Activated T-cell treated with anti-CD3 and anti-CD28 coated beads, Interleukin-2, amount 50 U/mL, for 48 hours (primary cell): ENCODE measurements around the gene TOR1AIP1.
"Not testable (repeated sequence)": the region's sequence is repeated elsewhere in the genome, so short reads cannot be mapped to it uniquely, and the experiment has no call there.

Experiments
- DNase-seq, 2 experiments: peaks; one replicate each; pipeline ENCODE4 v3.0.0-alpha.2; 2020

TOR1AIP1 gene

GRCh38 chr1:179941454-179941853 lies 59.4 kb downstream of the TOR1AIP1 start:
- DNase-seq: no peak

- no peak for DNase-seq
These were observed 68.6 kb downstream of the TOR1AIP1 start for GRCh38 chr1:179950651-179951050.

DNA sequence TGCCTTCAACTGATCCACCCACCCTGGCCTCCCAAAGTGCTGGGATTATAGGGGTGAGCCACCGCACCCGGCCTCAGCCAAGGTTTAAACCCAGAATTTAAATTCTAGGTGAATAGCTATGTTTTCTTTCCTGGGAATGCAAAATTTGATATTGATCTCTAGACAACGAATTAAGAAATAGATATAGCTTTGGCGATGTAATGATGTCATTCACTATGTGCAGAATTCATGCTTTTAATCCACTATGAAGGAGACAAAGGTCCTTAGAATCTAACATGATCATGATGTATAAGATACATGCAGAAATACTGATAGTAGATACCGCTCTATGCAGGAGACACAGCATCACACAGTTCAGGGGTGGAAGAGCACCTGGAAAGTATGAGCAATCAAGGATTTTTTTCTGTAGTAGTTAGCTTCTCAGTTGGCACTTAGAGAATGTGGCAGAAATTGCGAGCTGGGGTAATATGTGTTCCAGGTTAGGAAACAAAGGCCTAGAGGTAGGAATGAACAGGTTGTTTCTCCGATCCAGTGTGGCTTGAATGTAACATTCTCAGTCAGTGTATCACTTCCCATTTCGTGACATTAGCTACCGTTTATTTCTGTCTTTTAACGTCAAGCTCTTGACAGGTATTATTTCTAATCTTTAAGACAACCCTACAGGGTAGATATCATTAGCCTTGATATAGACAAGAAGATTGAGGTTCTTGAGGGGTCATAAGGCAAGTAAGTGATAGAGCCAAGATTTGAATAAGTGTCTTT lies 69.5 kb downstream of the TOR1AIP1 start:
- DNase-seq: no peak

GRCh38 chr1:179952186-179952585 lies 70.1 kb downstream of the TOR1AIP1 start:
- no peak for DNase-seq

GRCh38 chr1:179953974-179954492 lies 71.9 kb downstream of the TOR1AIP1 start:
- peak in 1 of 2 experiments; percentile 63 for DNase-seq

DNA sequence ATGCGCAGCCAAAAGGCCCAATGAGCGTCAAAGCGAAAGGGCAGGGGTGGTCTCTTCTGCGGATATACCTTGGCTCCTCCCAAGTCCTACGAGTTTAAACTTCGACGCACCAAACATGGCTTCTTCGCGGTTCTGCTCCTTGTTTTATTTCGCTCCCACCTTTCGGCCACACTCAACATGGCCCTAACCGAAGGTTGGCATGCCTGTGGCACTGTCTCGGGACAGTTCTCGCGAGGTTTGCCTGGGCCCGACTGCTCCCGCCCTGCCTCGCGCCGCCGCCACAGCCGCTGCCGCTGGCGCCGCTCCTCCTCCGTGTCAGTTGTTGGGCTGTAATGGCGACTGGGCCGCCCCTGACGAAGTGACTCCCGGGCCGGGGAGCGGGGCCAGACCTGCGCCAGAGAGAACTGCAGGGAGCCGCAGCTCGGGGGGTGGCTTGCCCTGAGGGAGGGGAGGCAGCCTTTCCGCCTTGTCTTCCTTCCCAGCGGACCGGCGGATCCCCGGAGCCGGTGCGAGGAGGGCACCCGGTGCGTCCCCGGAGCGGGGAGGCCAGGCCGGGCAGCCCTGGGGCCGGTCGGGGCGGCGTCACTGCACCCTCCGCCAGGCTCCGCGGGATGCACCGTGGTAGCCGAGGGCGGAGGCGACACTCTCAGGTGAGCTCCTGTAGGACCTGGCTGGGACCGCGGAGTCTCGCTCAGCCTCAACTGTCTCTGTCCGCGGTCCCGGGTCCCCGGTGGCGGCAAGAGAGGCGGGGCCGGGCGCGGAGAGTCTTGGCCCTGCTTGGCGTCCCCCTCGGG lies 72.6 kb downstream of the TOR1AIP1 start, which contains the start of gene CEP350:
Gene CEP350, plus strand, starts transcription at position 318 of the 794 bp plus-strand sequence. CDS start 31,372 bp downstream, outside the sequence.
- DNase-seq: peak; percentile 96 to 98

GRCh38 chr1:179955287-179955680 lies 73.2 kb downstream of the TOR1AIP1 start:
- no peak for DNase-seq

DNA sequence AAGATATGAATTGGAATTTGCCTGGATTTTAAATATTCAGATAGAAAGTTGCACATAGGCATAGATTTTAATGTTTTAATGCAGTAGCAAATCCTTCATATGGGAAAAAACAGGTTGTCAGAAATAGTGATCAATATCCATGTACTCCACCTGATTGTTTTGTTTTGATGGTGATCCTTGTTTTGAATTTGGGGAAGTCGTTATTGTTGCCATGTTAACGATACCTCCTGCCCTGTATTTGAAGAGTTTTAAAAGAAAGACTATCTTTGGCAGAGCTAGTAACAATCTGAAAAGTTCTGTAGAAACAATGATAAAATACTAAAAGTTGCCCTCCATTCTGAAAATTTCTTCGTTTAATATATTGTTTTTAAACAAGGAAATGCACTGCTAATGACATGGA lies 73.6 kb downstream of the TOR1AIP1 start:
- no peak for DNase-seq

DNA sequence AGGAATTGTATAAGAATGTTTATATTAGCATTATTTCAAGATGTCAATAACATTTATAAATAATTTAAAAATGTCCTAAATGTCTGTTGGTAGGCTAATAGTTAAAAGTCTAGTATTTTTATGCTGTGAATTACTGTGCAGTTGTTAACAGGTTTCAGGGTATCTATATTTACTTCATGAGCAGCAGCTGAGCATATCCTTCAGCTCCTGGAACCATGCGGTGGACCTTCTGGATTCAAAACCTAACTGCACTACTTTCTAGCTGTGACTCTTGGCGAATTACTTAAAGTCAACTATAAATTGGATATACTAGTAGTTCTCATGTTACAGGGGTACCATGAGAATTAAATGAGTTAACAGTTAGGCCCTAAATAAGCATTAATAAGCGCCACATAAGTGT lies 76.3 kb downstream of the TOR1AIP1 start:
- no peak for DNase-seq

GRCh38 chr1:179962168-179962567 lies 80.1 kb downstream of the TOR1AIP1 start:
- DNase-seq: not testable (repeated sequence)

DNA sequence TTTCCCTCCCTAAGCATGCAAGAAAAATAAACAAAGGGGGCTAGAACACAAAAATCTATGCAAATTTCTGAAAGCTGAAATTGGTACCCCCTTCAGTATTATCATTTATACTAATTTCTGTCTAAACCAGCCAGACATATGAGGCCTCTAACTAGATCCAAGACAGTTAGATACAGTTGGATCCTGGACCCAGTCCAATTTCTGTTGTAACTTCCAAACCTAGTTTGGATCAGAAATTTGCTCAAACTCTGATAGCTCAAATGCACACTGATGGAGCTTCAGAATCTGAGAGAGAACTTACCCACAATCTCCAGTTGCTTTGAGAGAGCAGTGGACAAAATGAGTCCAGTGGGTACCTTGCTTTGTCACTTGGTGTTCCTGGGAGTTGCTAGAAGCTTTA lies 84.5 kb downstream of the TOR1AIP1 start:
- no peak for DNase-seq

DNA sequence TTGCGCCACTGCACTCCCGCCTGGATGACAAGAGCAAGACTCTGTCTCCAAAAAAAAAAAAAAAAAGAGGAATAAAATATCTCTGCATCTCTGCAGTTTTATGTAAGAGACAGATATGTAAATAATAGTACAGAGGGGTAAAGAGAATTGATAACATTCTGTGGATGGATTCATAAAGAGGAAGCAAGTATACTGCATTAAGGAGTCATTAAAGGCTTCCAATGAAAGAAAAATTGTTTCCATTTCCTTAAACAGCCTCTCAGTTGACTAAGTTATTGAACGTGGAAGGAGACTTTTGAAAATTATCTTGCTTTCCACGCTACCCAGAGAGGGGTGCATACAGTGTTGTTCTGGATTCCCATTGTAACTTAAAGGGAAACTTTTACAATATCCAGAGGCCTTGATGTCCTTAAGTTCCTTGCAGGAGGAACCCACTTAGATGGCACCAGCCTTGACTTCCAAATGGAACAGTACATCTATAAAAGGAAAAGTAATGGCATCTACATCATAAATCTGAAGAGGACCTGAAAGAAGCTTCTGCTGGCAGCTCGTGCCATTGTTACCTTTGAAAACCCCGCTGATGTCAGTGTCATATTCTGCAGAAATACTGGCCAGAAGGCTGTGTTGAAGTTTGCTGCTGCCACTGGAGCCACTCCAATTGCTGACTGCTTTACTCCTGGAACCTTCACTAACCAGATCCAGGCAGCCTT lies 86.4 kb downstream of the TOR1AIP1 start:
- DNase-seq: no peak

DNA sequence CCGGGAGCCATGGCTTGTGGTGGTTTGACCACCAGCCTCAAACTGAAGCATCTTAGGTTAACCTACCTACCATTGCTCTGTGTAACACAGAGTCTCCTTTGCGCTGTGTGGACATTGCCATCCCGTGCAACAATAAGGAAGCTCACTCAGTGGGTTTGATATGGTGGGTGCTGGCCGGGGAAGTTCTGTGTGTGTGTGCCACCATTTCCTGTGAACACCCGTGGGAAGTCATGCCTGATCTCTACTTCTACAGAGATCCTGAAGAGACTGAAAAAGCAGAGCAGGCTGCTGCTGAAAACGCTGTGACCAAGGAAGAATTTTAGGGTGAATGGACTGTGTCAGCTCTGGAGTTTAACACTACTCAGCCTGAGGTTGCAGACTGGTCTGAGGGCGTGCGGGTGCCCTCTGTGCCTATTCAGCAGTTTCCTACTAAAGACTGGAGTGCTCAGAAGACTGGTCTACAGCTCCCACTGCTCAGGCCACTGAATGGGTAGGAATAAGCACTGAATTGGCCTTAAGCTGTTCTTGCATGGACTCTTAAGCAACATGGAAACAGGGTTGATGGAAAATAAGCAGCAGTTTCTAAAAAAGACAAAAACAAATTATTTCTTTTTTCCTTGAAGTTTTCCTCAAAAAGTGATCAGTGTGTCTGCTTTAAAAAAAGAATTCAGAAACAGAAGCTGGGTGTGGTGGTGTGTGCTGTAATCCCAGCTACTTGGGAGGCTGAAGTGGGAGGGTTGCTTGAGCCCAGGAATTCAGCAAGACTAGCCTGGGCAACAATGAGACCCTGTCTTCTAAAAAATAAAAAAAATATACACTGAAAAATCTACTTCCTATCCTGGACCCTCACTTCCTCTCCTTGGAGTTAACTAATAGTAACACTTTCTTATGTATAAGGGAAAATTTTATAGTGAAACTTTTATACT lies 87.2 kb downstream of the TOR1AIP1 start:
- DNase-seq: no peak
